B cell (primary cell): Measurements from ENCODE around the gene RELL2. TPM values are rescaled to one million over a fixed set of nuclear protein-coding genes. Genes with fewer than 3 reads are reported as not detected.

Experiments used
- ATAC-seq: fragments of 200-7000 bp; cut with Tn5 transposase; one replicate; pipeline ENCODE4 v1.10.0; 2021; ENCODE audit warnings: low read depth, mild to moderate bottlenecking, moderate number of reproducible peaks, moderate library complexity
- CTCF ChIA-PET: fragments of 350-600 bp; sonication (Branson Sonifier 250); formaldehyde crosslinking; loops from one replicate; lab custom pipeline; 2021; ENCODE audit warnings: antibody characterized with exemption, inconsistent platforms; lab: Charles Lee
- POLR2A ChIA-PET: fragments of 350-600 bp; sonication (Branson Sonifier 250); formaldehyde crosslinking; loops from one replicate; lab custom pipeline; 2021; ENCODE audit warnings: antibody characterized with exemption; lab: Charles Lee
- DNase-seq: peaks from one replicate; pipeline ENCODE4 v3.0.0; 2013
- H2AFZ ChIP-seq: 2 replicates; pipeline ENCODE4 v1.6.1; 2012; ENCODE audit warnings: mild to moderate bottlenecking, low read depth, low read length; ENCODE audit not compliant: insufficient read depth, poor library complexity, severe bottlenecking
- H3K27ac ChIP-seq, 2 donors: 1 replicate in 1 of 2; 2 replicates in 1 of 2; pipeline ENCODE4 v1.5.1; 2012 to 2013; ENCODE audit warnings: low read length in 2 of 2, mild to moderate bottlenecking in 2 of 2, moderate library complexity in 1 of 2
- H3K27me3 ChIP-seq, 4 experiments: fragments of 200-600 bp in 1 of 4; sonication (generic) in 1 of 4; replicated peaks in 1 of 4; 1 replicate in 2 of 4; 2 replicates in 2 of 4; pipeline versions ENCODE4 v1.6.1 to v1.7.0; 2013 to 2016; ENCODE audit warnings: low read length in 3 of 4, mild to moderate bottlenecking in 2 of 4, mixed read lengths in 1 of 4, moderate library complexity in 1 of 4; ENCODE audit not compliant: insufficient read depth in 4 of 4, control insufficient read depth in 3 of 4; ENCODE audit errors: control extremely low read depth in 1 of 4
- H3K36me3 ChIP-seq, 2 experiments: replicated peaks in 1 of 2; 1 replicate in 1 of 2; 2 replicates in 1 of 2; pipeline versions ENCODE4 v1.6.1 to v1.7.1; 2013; ENCODE audit warnings: low read length in 1 of 2; ENCODE audit not compliant: insufficient read depth in 2 of 2, control insufficient read depth in 1 of 2; ENCODE audit errors: control extremely low read depth in 1 of 2, extremely low read depth in 1 of 2
- H3K4me1 ChIP-seq, 2 donors: fragments of 200-600 bp in 1 of 2; sonication (generic) in 1 of 2; 1 replicate in 1 of 2; 2 replicates in 1 of 2; pipeline versions ENCODE4 v1.5.1 to v1.6.1; 2013 to 2017; ENCODE audit warnings: low read length in 2 of 2; ENCODE audit not compliant: control insufficient read depth in 2 of 2, insufficient read depth in 2 of 2
- H3K4me2 ChIP-seq: replicated peaks from 2 replicates; pipeline ENCODE3; 2012; ENCODE audit warnings: mild to moderate bottlenecking, low read depth, low read length; ENCODE audit not compliant: poor library complexity, severe bottlenecking
- H3K4me3 ChIP-seq, 5 experiments: fragments of 200-600 bp in 1 of 5; sonication (generic) in 1 of 5; 1 replicate in 3 of 5; 2 replicates in 2 of 5; pipeline versions ENCODE4 v1.5.1 to v1.7.0; 2011 to 2016; ENCODE audit warnings: low read length in 4 of 5, mild to moderate bottlenecking in 4 of 5, low read depth in 2 of 5, control low read depth in 1 of 5, moderate library complexity in 1 of 5; ENCODE audit not compliant: insufficient read depth in 1 of 5; ENCODE audit errors: control extremely low read depth in 1 of 5, extremely low read depth in 1 of 5
- H3K79me2 ChIP-seq: fragments of 200-600 bp; sonication (generic); one replicate; pipeline ENCODE4 v1.6.0; 2016; ENCODE audit warnings: low read length; ENCODE audit not compliant: control insufficient read depth, insufficient read depth
- H3K9ac ChIP-seq: fragments of 200-600 bp; sonication (generic); 2 replicates; pipeline ENCODE4 v1.6.1; 2017; ENCODE audit warnings: mild to moderate bottlenecking, low read length, moderate library complexity
- H3K9me3 ChIP-seq, 3 donors: one replicate each; pipeline versions ENCODE4 v1.6.1 to v1.7.1; 2013; ENCODE audit warnings: low read length in 2 of 3; ENCODE audit not compliant: control insufficient read depth in 2 of 3, insufficient read depth in 1 of 3; ENCODE audit errors: control extremely low read depth in 1 of 3
- H4K20me1 ChIP-seq: 2 replicates; pipeline ENCODE4 v1.6.0; 2012; ENCODE audit warnings: mild to moderate bottlenecking, low read length; ENCODE audit not compliant: insufficient read depth, control insufficient read depth, poor library complexity, severe bottlenecking
- H3K27ac Mint-ChIP-seq: one replicate; pipeline ENCODE4 v1.8.0; 2021; ENCODE audit warnings: mixed read lengths
- H3K27me3 Mint-ChIP-seq: one replicate; pipeline ENCODE4 v1.8.0; 2021; ENCODE audit warnings: mixed read lengths
- H3K4me1 Mint-ChIP-seq: one replicate; pipeline ENCODE4 v1.8.0; 2021; ENCODE audit warnings: mixed read lengths
- H3K4me3 Mint-ChIP-seq: one replicate; pipeline ENCODE4 v1.8.0; 2021; ENCODE audit warnings: mixed read lengths
- H3K9me3 Mint-ChIP-seq: one replicate; pipeline ENCODE4 v1.8.0; 2022; ENCODE audit warnings: mixed read lengths; ENCODE audit not compliant: insufficient read depth
- EZH2 ChIP-seq: IDR thresholded peaks from 2 replicates; pipeline ENCODE4 v1.6.1; 2012; ENCODE audit warnings: borderline replicate concordance, low read depth, mild to moderate bottlenecking, moderate library complexity, low read length; ENCODE audit not compliant: insufficient read depth, poor library complexity, severe bottlenecking
- WGBS: methylation state at CpG from one replicate; pipeline ENCODE4 v1.1.5; 2013; ENCODE audit warnings: missing lambda C conversion rate; ENCODE audit not compliant: insufficient coverage; 5-methylcytosine and 5-hydroxymethylcytosine counted together
- intact Hi-C: fragments of 100-400 bp; cut with micrococcal nuclease; formaldehyde crosslinking; loops from one replicate; pipeline ENCODE4 v1.10.0; 2022
- polyA plus RNA-seq: library from polyadenylated mRNA; depleted of rRNA; stranded (reverse); fragments of >200 nt; gene quantifications from 2 replicates; pipeline ENCODE4 v1.2.3, GENCODE V29; 2012
- total RNA-seq, 2 donors: library from RNA; stranded (reverse); fragments of 120-200 nt in 1 of 2; gene quantifications; 1 replicate in 1 of 2; 2 replicates in 1 of 2; pipeline versions ENCODE4 v1.2.3 to v1.2.4, GENCODE V29; 2013 to 2022
- TF ChIP-seq, protein P1 (sequence below): fragments of 200-600 bp; IDR thresholded peaks from one replicate; pipeline ENCODE4 v1.8.0; 2022; ENCODE audit warnings: antibody characterized with exemption, mild to moderate bottlenecking

The RELL2 gene
- total and polyA plus RNA-seq, 2 donors (not counting 1 experiment from before 2014, with no cell fraction given) = 12.1 to 48.9 TPM

DNA sequence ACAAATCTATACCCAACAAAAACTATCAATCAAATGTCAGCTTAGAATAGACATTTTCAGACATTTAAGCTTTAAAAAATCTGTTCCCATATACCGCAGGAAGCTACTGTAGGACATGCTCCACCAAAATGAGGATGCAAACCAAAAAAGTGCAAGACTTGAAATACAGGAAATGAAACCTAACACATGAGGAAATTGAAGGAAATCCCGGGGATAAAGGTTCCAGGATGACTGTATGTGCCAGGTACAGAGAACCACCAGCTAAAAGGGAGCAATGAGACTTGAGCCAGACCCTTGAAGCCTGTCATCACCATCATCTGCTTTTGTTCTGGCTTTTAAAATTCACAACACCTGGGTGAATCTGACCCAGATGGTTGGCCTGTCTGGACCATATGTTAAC lies 39.4 kb upstream of the RELL2 start:
- peak overlapping the region; percentile 5 for H3K4me2 ChIP-seq
- TF ChIP-seq, protein P1, sequence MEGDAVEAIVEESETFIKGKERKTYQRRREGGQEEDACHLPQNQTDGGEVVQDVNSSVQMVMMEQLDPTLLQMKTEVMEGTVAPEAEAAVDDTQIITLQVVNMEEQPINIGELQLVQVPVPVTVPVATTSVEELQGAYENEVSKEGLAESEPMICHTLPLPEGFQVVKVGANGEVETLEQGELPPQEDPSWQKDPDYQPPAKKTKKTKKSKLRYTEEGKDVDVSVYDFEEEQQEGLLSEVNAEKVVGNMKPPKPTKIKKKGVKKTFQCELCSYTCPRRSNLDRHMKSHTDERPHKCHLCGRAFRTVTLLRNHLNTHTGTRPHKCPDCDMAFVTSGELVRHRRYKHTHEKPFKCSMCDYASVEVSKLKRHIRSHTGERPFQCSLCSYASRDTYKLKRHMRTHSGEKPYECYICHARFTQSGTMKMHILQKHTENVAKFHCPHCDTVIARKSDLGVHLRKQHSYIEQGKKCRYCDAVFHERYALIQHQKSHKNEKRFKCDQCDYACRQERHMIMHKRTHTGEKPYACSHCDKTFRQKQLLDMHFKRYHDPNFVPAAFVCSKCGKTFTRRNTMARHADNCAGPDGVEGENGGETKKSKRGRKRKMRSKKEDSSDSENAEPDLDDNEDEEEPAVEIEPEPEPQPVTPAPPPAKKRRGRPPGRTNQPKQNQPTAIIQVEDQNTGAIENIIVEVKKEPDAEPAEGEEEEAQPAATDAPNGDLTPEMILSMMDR = no peak
- no peak for TF ChIP-seq EZH2

DNA sequence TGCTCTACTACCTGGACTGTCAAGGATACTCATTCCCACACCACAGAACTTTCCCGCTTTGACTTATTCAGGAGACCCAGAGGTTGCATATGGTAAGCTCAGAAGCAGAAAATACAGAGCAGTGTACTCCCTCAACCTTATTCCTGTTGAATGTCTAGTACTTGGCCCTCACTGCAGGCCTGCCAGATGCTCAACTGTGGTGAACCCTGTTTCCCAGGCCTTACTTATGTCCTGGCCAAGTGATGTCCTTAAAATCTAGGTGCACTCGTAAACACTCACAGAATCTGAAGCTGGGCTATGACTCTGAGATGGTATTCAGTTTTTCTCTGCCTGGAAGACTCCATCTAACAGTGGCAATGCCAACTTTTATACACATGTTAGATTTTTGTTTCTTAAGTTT lies 39.0 kb upstream of the RELL2 start:
- ChIA-PET POLR2A (interaction anchor here (0.6 to 0.7 kb wide), 3 partner anchors 20 to 1910 kb away, joined by 3 to 6 read pairs (median 3); no protein-coding TSS in a partner anchor), CTCF (interaction anchor here (1.0 to 5.6 kb wide), 10 partner anchors 8 to 363 kb away, joined by 3 to 50 read pairs (median 4); partner anchors contain the start of genes DIAPH1, HDAC3 and RELL2)
- 100% methylated on average over 2 of the region's 2 CpGs for WGBS
- H2AFZ ChIP-seq = no peak overlapping the region
- H3K27me3 ChIP-seq = no peaks in the 10 kb centered on the region
- H3K36me3 ChIP-seq = peaks cover 7 to 11% of the 10 kb centered on the region in 2 experiments
- ATAC-seq (no peak), DNase-seq (no peak)
- H3K79me2 ChIP-seq = peaks cover 89% of the 10 kb centered on the region
- peak overlapping the region; percentile 17 for H3K27ac Mint-ChIP-seq
- H3K9me3 Mint-ChIP-seq = no peaks in the 10 kb centered on the region
- peak overlapping the region in 1 of 2 donors; percentile 51 for H3K27ac ChIP-seq
- H4K20me1 ChIP-seq = peaks cover 38% of the 10 kb centered on the region
- H3K4me1 Mint-ChIP-seq = peaks cover 58% of the 10 kb centered on the region
- H3K27me3 Mint-ChIP-seq = no peaks in the 10 kb centered on the region
- peaks cover 19 to 35% of the 10 kb centered on the region in 2 donors for H3K4me1 ChIP-seq
- no peak overlapping the region for H3K9ac ChIP-seq
- peaks cover 0 to 6% (median 0%) of the 10 kb centered on the region in 3 donors for H3K9me3 ChIP-seq
- no peak for TF ChIP-seq EZH2
- TF ChIP-seq, protein P1 = no peak
- H3K4me2 ChIP-seq = peak overlapping the region; percentile 5
- H3K4me3 ChIP-seq = no peak overlapping the region
- intact Hi-C loops = no loop called here
- H3K4me3 Mint-ChIP-seq = no peak overlapping the region

More for the DNA sequence above, 39.4 kb upstream of the RELL2 start:
- DNase-seq (peak; percentile 26), ATAC-seq (no peak)
- H4K20me1 ChIP-seq = peaks cover 43% of the 10 kb centered on the region
- H3K27ac Mint-ChIP-seq = peak overlapping the region; percentile 17
- no peak overlapping the region for H3K4me3 ChIP-seq
- no peaks in the 10 kb centered on the region for H3K27me3 ChIP-seq
- H2AFZ ChIP-seq = no peak overlapping the region
- H3K27me3 Mint-ChIP-seq = no peaks in the 10 kb centered on the region
- H3K36me3 ChIP-seq = peaks cover 7 to 11% of the 10 kb centered on the region in 2 experiments
- intact Hi-C loops = no loop called here
- peaks cover 21 to 37% of the 10 kb centered on the region in 2 donors for H3K4me1 ChIP-seq
- H3K79me2 ChIP-seq = peaks cover 89% of the 10 kb centered on the region
- no peak overlapping the region for H3K9ac ChIP-seq
- peaks cover 0 to 6% (median 0%) of the 10 kb centered on the region in 3 donors for H3K9me3 ChIP-seq
- peaks cover 58% of the 10 kb centered on the region for H3K4me1 Mint-ChIP-seq
- ChIA-PET CTCF (interaction anchor here (0.6 to 5.6 kb wide), 12 partner anchors 8 to 363 kb away, joined by 3 to 50 read pairs (median 3); partner anchors contain the start of genes DIAPH1, HDAC3 and RELL2), POLR2A (interaction anchor here (0.9 kb wide), 1 partner anchor 21 kb away, joined by 3 read pairs; no protein-coding TSS in a partner anchor)
- no peak overlapping the region for H3K4me3 Mint-ChIP-seq
- peak overlapping the region in 1 of 2 donors; percentile 51 for H3K27ac ChIP-seq
- no peaks in the 10 kb centered on the region for H3K9me3 Mint-ChIP-seq
- 60% methylated on average over 1 of the region's 2 CpGs for WGBS
